Caco-2 (cell line): ENCODE data around the gene PARVA. TPM values are rescaled to one million over a fixed set of nuclear protein-coding genes. Genes with fewer than 3 reads are reported as not detected.
A peak's percentile ranks its signal among the peaks of the same experiment; 100 is the strongest.

Experiments used
- BruUV-seq: library from RNA; stranded (reverse); fragments of 400-500 nt; replicated peaks from 2 replicates; lab custom pipeline; 2021; lab: Mats Ljungman, UMichigan
- CTCF ChIA-PET: fragments of 300-600 bp; sonication (Branson Sonifier 250); formaldehyde crosslinking; loops from one replicate; lab custom pipeline; 2022; ENCODE audit warnings: antibody characterized with exemption; lab: Charles Lee
- POLR2A ChIA-PET: fragments of 300-600 bp; sonication (Branson Sonifier 250); formaldehyde crosslinking; loops from one replicate; lab custom pipeline; 2022; ENCODE audit warnings: antibody characterized with exemption; lab: Charles Lee
- DNase-seq, 2 experiments: peaks; one replicate each; pipeline versions ENCODE4 v3.0.0 to v3.0.0-alpha.2; 2020 to 2022
- H3K27me3 ChIP-seq: replicated peaks from 2 replicates; pipeline ENCODE4 v1.6.0; 2011; ENCODE audit warnings: low read length; ENCODE audit not compliant: control insufficient read depth, insufficient read depth
- H3K36me3 ChIP-seq: 2 replicates; pipeline ENCODE4 v1.5.1; 2011; ENCODE audit warnings: low read length; ENCODE audit not compliant: control insufficient read depth, insufficient read depth
- H3K4me1 ChIP-seq: fragments of 250-450 bp; sonication (Bioruptor Pico); 2 replicates; pipeline ENCODE4 v1.5.1; 2020; ENCODE audit warnings: mild to moderate bottlenecking
- H3K4me3 ChIP-seq: 2 replicates; pipeline ENCODE4 v1.5.1; 2011; ENCODE audit warnings: low read depth, mild to moderate bottlenecking, control low read depth, low read length
- H3K9me3 ChIP-seq: fragments of 250-450 bp; sonication (Bioruptor Pico); 2 replicates; pipeline ENCODE4 v1.5.1; 2020; ENCODE audit warnings: mild to moderate bottlenecking, moderate library complexity
- H3K27ac Mint-ChIP-seq: one replicate; pipeline ENCODE4 v1.8.0; 2022; ENCODE audit warnings: mixed read lengths; ENCODE audit not compliant: unreplicated experiment
- H3K27me3 Mint-ChIP-seq: one replicate; pipeline ENCODE4 v1.8.0; 2022; ENCODE audit warnings: mixed read lengths; ENCODE audit not compliant: insufficient read depth, unreplicated experiment
- H3K36me3 Mint-ChIP-seq: one replicate; pipeline ENCODE4 v1.8.0; 2022; ENCODE audit warnings: mild to moderate bottlenecking, mixed read lengths; ENCODE audit not compliant: insufficient read depth, unreplicated experiment
- H3K4me1 Mint-ChIP-seq: one replicate; pipeline ENCODE4 v1.8.0; 2022; ENCODE audit warnings: low read depth, mixed read lengths; ENCODE audit not compliant: unreplicated experiment
- H3K4me3 Mint-ChIP-seq: one replicate; pipeline ENCODE4 v1.8.0; 2022; ENCODE audit warnings: mild to moderate bottlenecking, moderate library complexity, mixed read lengths; ENCODE audit not compliant: unreplicated experiment
- H3K9me3 Mint-ChIP-seq: one replicate; pipeline ENCODE4 v1.8.0; 2022; ENCODE audit warnings: mixed read lengths; ENCODE audit not compliant: unreplicated experiment
- CTCF ChIP-seq, 2 experiments: fragments of 200-600 bp in 1 of 2; IDR thresholded peaks; 1 replicate in 1 of 2; 2 replicates in 1 of 2; pipeline versions ENCODE4 v1.5.1 to v1.8.0; 2011 to 2022; ENCODE audit warnings: antibody characterized with exemption in 1 of 2, control low read depth in 1 of 2, inconsistent platforms in 1 of 2, low read depth in 1 of 2, low read length in 1 of 2, mild to moderate bottlenecking in 1 of 2, moderate library complexity in 1 of 2; ENCODE audit not compliant: insufficient read depth in 1 of 2, severe bottlenecking in 1 of 2, unreplicated experiment in 1 of 2
- intact Hi-C: fragments of 100-400 bp; cut with micrococcal nuclease; formaldehyde crosslinking; loops from one replicate; pipeline ENCODE4 v1.10.0; 2022; ENCODE audit not compliant: unreplicated experiment
- total RNA-seq: library from RNA; stranded (reverse); gene quantifications from 2 replicates; pipeline ENCODE4 v1.2.3, GENCODE V29; 2022

The PARVA gene
- total RNA-seq, 1 experiment from 2014 or later = 45.3 TPM

- Histone ChIP-seq H3K4me1 (peaks cover 6% of the 10 kb centered on the region; the same call in 1 of the 2 replicates), H3K4me3 (no peak overlapping the region), H3K27me3 (no peaks in the 10 kb centered on the region), H3K9me3 (no peaks in the 10 kb centered on the region), H3K36me3 (no peaks in the 10 kb centered on the region; the same call in 1 of the 2 replicates)
- no peak for DNase-seq
- Mint-ChIP-seq H3K36me3 (peaks cover 5% of the 10 kb centered on the region), H3K4me1 (no peaks in the 10 kb centered on the region), H3K4me3 (no peak overlapping the region), H3K27ac (no peak overlapping the region), H3K27me3 (no peaks in the 10 kb centered on the region), H3K9me3 (no peaks in the 10 kb centered on the region)
- CTCF ChIA-PET = no interaction called here
- peak in 1 of 2 experiments; percentile 13 for TF ChIP-seq CTCF (IDR thresholded peaks at IDR 0.05; ENCODE audit: insufficient read depth in 1 of 2, low read depth in 1 of 2, low read length in 1 of 2, severe bottlenecking in 1 of 2, unreplicated experiment in 1 of 2)
- POLR2A ChIA-PET = no interaction called here
- no TSS peak for BruUV-seq
- intact Hi-C loops = no loop called here
Observed at GRCh38 chr11:12523180-12523924, 146.0 kb downstream of the PARVA start.

- H3K9me3 Mint-ChIP-seq = no peaks in the 10 kb centered on the region
- H3K9me3 ChIP-seq = no peaks in the 10 kb centered on the region
- no peaks in the 10 kb centered on the region for H3K27me3 ChIP-seq
- peaks cover 5% of the 10 kb centered on the region for H3K36me3 Mint-ChIP-seq
- H3K27me3 Mint-ChIP-seq = no peaks in the 10 kb centered on the region
- H3K4me3 ChIP-seq = no peak overlapping the region
- H3K36me3 ChIP-seq = no peaks in the 10 kb centered on the region; the same call in 1 of the 2 replicates
- no peak overlapping the region for H3K4me3 Mint-ChIP-seq
- no peak overlapping the region for H3K27ac Mint-ChIP-seq
- ChIA-PET CTCF (no interaction called here), POLR2A (interaction anchor here (0.6 kb wide), 1 partner anchor 333 kb away, joined by 4 read pairs; no protein-coding TSS in a partner anchor)
- intact Hi-C loops = no loop called here
- peaks cover 6% of the 10 kb centered on the region; the same call in 1 of the 2 replicates for H3K4me1 ChIP-seq
- no peak for DNase-seq
- H3K4me1 Mint-ChIP-seq = no peaks in the 10 kb centered on the region
- TF ChIP-seq CTCF (IDR thresholded peaks at IDR 0.05; ENCODE audit: insufficient read depth in 1 of 2, low read depth in 1 of 2, low read length in 1 of 2, severe bottlenecking in 1 of 2, unreplicated experiment in 1 of 2) = no peak
- BruUV-seq = no TSS peak
Observed at GRCh38 chr11:12524865-12525264, 147.5 kb downstream of the PARVA start.

GRCh38 chr11:12525466-12526055, 148.2 kb downstream of the PARVA start:
- no peaks in the 10 kb centered on the region for H3K27me3 ChIP-seq
- CTCF ChIA-PET = no interaction called here

More at GRCh38 chr11:12525466-12526055, 148.2 kb downstream of the PARVA start:
- Mint-ChIP-seq H3K9me3 (no peaks in the 10 kb centered on the region), H3K27me3 (no peaks in the 10 kb centered on the region), H3K27ac (no peak overlapping the region), H3K36me3 (peaks cover 5% of the 10 kb centered on the region), H3K4me1 (no peaks in the 10 kb centered on the region), H3K4me3 (no peak overlapping the region)
- BruUV-seq = no TSS peak
- intact Hi-C loops = no loop called here
- Histone ChIP-seq H3K4me1 (peaks cover 6% of the 10 kb centered on the region; the same call in 1 of the 2 replicates), H3K9me3 (no peaks in the 10 kb centered on the region), H3K4me3 (no peak overlapping the region), H3K36me3 (no peaks in the 10 kb centered on the region; the same call in 1 of the 2 replicates)
- no peak for DNase-seq
- TF ChIP-seq CTCF (IDR thresholded peaks at IDR 0.05; ENCODE audit: insufficient read depth in 1 of 2, low read depth in 1 of 2, low read length in 1 of 2, severe bottlenecking in 1 of 2, unreplicated experiment in 1 of 2) = no peak
- POLR2A ChIA-PET = interaction anchor here (0.6 kb wide), 1 partner anchor 332 kb away, joined by 4 read pairs; no protein-coding TSS in a partner anchor
